Kidney (tissue), 14 donors: ENCODE data around the gene HIGD1A. TPM values are rescaled to one million over a fixed set of nuclear protein-coding genes. Genes with fewer than 3 reads are reported as not detected.

Experiments used
- DNase-seq, 5 donors: peaks; one replicate each; pipeline ENCODE4 v3.0.0-alpha.2; 2013 to 2020
- FAIRE-seq: peaks from 2 replicates; lab custom pipeline; 2012; peaks lifted over from hg19 to GRCh38; lab: Jason Lieb, UNC
- H3K27ac ChIP-seq, 2 donors: one replicate each; pipeline ENCODE4 v1.7.0; 2013; ENCODE audit warnings: low read depth in 2 of 2, low read length in 2 of 2, inconsistent platforms in 1 of 2
- H3K27me3 ChIP-seq: one replicate; pipeline ENCODE4 v1.7.1; 2013; ENCODE audit warnings: low read length, inconsistent platforms; ENCODE audit not compliant: control insufficient read depth, insufficient read depth
- H3K36me3 ChIP-seq, 3 donors: one replicate each; pipeline versions ENCODE4 v1.7.0 to v1.7.1; 2013; ENCODE audit warnings: low read length in 3 of 3, control low read depth in 1 of 3, inconsistent platforms in 1 of 3; ENCODE audit not compliant: insufficient read depth in 3 of 3, control insufficient read depth in 2 of 3
- H3K4me1 ChIP-seq, 3 donors: one replicate each; pipeline versions ENCODE4 v1.7.0 to v1.7.1; 2013; ENCODE audit warnings: low read length in 3 of 3, inconsistent platforms in 1 of 3, low read depth in 1 of 3; ENCODE audit not compliant: control insufficient read depth in 2 of 3, insufficient read depth in 2 of 3
- H3K4me3 ChIP-seq, 3 donors: one replicate each; pipeline versions ENCODE4 v1.7.0 to v1.8.1; 2013; ENCODE audit warnings: low read length in 3 of 3, control low read depth in 1 of 3, inconsistent platforms in 1 of 3
- H3K9ac ChIP-seq, 3 donors: one replicate each; pipeline versions ENCODE4 v1.7.0 to v1.7.1; 2013; ENCODE audit warnings: low read length in 3 of 3, control low read depth in 1 of 3, inconsistent platforms in 1 of 3
- H3K9me3 ChIP-seq, 3 donors: one replicate each; pipeline versions ENCODE4 v1.7.0 to v1.7.1; 2013; ENCODE audit warnings: low read length in 3 of 3, control low read depth in 1 of 3, inconsistent platforms in 1 of 3; ENCODE audit not compliant: control insufficient read depth in 2 of 3, insufficient read depth in 1 of 3
- intact Hi-C: fragments of 100-400 bp; cut with DNase I; formaldehyde crosslinking; loops from one replicate; pipeline ENCODE4 v1.11.1; 2022
- polyA plus RNA-seq: library from polyadenylated mRNA; stranded (reverse); fragments of 350-450 nt; fragmentation: Illumina TruSeq; extraction: RNeasy Lipid Tissue Mini Kit (QIAGEN cat#74804); gene quantifications from one replicate; pipeline ENCODE4 v1.2.3, GENCODE V29; 2014; ENCODE audit warnings: low read depth, low replicate concordance; ENCODE audit not compliant: insufficient read depth
- total RNA-seq: library from RNA; stranded (reverse); fragmentation: NEBNext Ultra II Directional; extraction: Animal tissue kit (Norgen Biotek cat#: 25700); gene quantifications from one replicate; pipeline ENCODE4 v1.2.1, GENCODE V29; 2021
- TF ChIP-seq, protein P1 (sequence below): IDR thresholded peaks from 3 replicates; pipeline ENCODE4 v1.5.1; 2012; ENCODE audit warnings: mild to moderate bottlenecking, moderate library complexity, borderline replicate concordance; ENCODE audit not compliant: insufficient read depth; ENCODE audit errors: extremely low read depth
- donor health status: control.
- donor health status: control.
- donor health status: control.
- donor health status: control.
- donor health status: control.
- donor health status: DM: yes; HTN: yes; CAD: no.
- donor health status: Normal renal cell carcinoma (clear cell type).

The HIGD1A gene
- total and polyA plus RNA-seq, 2 donors from 2014 or later, result 207 to 283 TPM

DNA sequence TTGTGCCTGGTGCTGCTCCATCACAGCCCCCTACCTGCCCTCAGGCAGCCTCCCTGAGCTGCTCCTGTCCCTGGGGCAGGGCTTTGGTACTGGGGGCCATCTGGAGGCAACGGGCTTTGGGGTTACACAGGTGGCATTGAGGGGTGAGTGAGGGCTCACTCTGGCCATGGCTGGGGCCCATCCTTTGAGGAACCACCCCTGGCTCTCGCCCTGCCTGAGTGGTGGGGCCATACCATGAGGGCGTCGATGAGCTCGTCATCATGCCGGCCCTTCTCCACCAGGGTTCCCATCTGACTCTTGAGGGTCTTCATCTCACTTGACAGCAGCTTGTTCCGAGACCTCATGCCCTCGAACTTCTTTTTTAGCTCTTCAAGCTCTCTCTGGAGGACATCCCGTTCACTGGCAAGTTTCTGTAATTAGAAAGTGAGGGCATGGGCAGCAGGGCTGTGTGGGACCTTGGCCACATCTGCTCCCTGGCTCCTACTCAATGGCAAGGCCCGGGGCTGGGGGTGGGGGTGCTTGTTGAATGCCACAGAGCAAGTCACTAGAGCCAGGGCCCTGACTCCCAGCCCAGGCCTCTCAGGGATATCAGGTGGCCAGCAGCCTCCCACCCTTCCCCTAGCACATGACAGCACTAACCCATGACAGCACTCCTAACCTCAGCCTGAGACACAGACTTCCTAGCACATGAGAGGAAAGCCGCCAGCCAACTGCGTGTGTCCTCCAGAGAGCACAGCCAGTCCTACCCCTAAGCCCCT lies 64.7 kb downstream of the HIGD1A start:
- FAIRE-seq (no peak), DNase-seq (peak in 4 of 5 donors; percentile 74 to 91 (median 84))
- H3K9me3 ChIP-seq, result no peaks in the 10 kb centered on the region
- H3K27ac ChIP-seq, result no peak overlapping the region
- H3K4me1 ChIP-seq, result no peaks in the 10 kb centered on the region
- H3K4me3 ChIP-seq, result no peak overlapping the region
- TF ChIP-seq, protein P1, sequence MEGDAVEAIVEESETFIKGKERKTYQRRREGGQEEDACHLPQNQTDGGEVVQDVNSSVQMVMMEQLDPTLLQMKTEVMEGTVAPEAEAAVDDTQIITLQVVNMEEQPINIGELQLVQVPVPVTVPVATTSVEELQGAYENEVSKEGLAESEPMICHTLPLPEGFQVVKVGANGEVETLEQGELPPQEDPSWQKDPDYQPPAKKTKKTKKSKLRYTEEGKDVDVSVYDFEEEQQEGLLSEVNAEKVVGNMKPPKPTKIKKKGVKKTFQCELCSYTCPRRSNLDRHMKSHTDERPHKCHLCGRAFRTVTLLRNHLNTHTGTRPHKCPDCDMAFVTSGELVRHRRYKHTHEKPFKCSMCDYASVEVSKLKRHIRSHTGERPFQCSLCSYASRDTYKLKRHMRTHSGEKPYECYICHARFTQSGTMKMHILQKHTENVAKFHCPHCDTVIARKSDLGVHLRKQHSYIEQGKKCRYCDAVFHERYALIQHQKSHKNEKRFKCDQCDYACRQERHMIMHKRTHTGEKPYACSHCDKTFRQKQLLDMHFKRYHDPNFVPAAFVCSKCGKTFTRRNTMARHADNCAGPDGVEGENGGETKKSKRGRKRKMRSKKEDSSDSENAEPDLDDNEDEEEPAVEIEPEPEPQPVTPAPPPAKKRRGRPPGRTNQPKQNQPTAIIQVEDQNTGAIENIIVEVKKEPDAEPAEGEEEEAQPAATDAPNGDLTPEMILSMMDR, result no peak
- intact Hi-C loops, result no loop called here
- no peaks in the 10 kb centered on the region for H3K36me3 ChIP-seq
- no peak overlapping the region for H3K9ac ChIP-seq
- no peaks in the 10 kb centered on the region for H3K27me3 ChIP-seq

DNA sequence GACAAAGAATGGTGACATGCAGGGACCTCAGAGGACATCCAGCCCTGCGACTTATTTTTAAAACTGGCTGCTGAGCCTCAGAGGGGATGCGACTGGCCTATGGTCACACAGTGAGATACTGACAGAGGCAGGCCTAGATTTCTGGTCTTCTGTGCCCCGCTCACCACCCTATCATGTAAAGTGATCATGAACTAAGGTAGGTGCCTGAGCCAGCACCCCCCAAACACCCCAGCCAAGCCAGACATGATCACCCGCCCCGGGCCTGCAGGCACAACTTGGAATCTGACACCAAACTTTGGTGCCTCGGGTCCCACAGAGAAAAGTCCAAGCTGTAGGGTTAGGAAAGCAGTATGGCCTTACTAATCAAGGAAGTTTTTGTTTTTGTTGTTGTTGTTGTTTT lies 67.8 kb downstream of the HIGD1A start:
- DNase-seq (no peak), FAIRE-seq (no peak)
- TF ChIP-seq, protein P1, result no peak
- Histone ChIP-seq H3K4me3 (no peak overlapping the region), H3K27ac (no peak overlapping the region), H3K27me3 (no peaks in the 10 kb centered on the region), H3K9ac (no peak overlapping the region), H3K4me1 (no peaks in the 10 kb centered on the region), H3K36me3 (no peaks in the 10 kb centered on the region), H3K9me3 (no peaks in the 10 kb centered on the region)
- intact Hi-C loops, result no loop called here

DNA sequence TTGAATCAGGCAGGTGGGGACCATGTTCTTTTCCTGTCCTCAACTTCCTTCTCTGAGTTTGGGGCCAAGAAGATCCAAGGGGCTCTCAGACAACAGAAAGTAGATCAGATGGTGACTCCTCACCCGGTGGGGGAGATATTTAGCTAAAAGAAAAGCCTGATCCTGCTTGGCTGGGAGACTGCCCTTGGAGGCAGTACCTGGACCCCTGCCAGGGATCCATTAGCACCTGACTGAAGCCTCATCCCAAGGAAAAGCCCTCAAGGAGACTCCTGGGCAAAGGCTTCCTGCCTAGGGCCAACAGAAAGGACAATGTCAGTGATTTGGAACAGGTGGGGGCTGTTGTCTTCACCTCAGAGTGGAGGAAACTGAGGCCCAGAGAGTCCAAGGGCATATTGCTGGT lies 68.2 kb downstream of the HIGD1A start:
- Histone ChIP-seq H3K4me1 (no peaks in the 10 kb centered on the region), H3K27ac (no peak overlapping the region), H3K9me3 (no peaks in the 10 kb centered on the region), H3K27me3 (no peaks in the 10 kb centered on the region), H3K36me3 (no peaks in the 10 kb centered on the region), H3K4me3 (no peak overlapping the region), H3K9ac (no peak overlapping the region)
- intact Hi-C loops, result no loop called here
- FAIRE-seq (no peak), DNase-seq (no peak)
- TF ChIP-seq, protein P1, result no peak
